Measurements from ENCODE around the gene OPCML. TPM values are rescaled to one million over a fixed set of nuclear protein-coding genes. Genes with fewer than 3 reads are reported as not detected.

OPCML gene
- total RNA-seq, 1 experiment from 2014 or later, result 0.94 TPM

DNA sequence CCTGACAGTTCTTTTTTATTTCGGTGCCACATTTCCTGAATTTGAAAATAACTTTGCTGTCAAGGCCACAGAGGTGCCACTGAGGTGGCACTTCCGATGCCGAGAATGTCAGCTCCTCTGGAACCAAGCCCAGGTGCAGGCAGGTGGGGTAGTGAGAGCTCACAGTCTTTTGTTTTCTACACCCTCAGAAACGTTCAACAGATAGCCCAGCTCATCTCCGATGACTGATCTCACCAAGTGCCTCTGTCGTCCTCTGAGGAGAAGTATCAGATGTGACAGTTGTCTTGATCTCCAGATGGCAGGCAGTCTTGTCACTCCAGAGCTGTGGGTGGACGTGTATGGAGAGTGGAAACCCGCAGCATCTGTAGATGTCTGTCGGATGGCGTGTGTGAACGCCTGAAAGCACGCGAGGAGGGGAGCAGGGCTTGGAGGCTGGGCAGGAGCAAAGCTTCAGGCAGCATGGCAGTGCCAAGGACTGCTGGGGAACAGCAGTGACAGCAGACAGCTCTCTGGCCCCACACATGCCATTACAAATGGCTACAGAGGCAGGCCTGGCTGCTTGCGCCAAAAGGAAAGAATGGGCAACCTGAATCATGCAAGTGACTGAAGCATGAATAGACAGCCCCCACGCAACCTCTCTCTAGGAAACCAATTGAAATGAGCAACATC lies 877.0 kb downstream of the OPCML start:
- Histone ChIP-seq H3K4me1 (ENCODE audit: insufficient read depth, low read length) (no peaks in the 10 kb centered on the region), H4K20me1 (ENCODE audit: control insufficient read depth, insufficient read depth, insufficient read length) (no peaks in the 10 kb centered on the region), H3K79me2 (ENCODE audit: insufficient read depth, low read length) (no peaks in the 10 kb centered on the region), H2AK5ac (ENCODE audit: insufficient read length, low read length) (no peak overlapping the region), H3T11ph (ENCODE audit: low read length) (no peak overlapping the region), H3K79me1 (ENCODE audit: insufficient read depth, low read depth, low read length, poor library complexity, severe bottlenecking) (no peaks in the 10 kb centered on the region), H3K23ac (ENCODE audit: insufficient read length, low read depth, low read length) (no peak overlapping the region), H3K14ac (ENCODE audit: insufficient read depth, low read length) (no peak overlapping the region; the same call in 1 of the 2 replicates), H3K27me3 (ENCODE audit: insufficient read depth, low read length) (no peaks in the 10 kb centered on the region), H2AFZ (ENCODE audit: low read length) (no peak overlapping the region), H2BK5ac (ENCODE audit: insufficient read length, low read length) (no peak overlapping the region), H3K9ac (ENCODE audit: extremely low read depth, insufficient read length, low read length) (no peak overlapping the region), H3K23me2 (ENCODE audit: insufficient read length, low read depth, low read length, poor library complexity, severe bottlenecking) (no peaks in the 10 kb centered on the region), H3K4me2 (ENCODE audit: insufficient read depth, insufficient read length, low read length) (no peak overlapping the region), H3K9me3 (ENCODE audit: control insufficient read depth, low read depth, low read length) (no peaks in the 10 kb centered on the region), H3K18ac (ENCODE audit: insufficient read length, low read depth, low read length) (no peak overlapping the region), H2BK20ac (ENCODE audit: low read depth, low read length, poor library complexity, severe bottlenecking) (no peak overlapping the region), H4K91ac (ENCODE audit: insufficient read length, low read depth, low read length) (no peak overlapping the region), H3K27ac (ENCODE audit: insufficient read length, low read depth, low read length) (no peak overlapping the region), H3K56ac (ENCODE audit: insufficient read length, low read depth, low read length) (no peak overlapping the region), H2BK15ac (ENCODE audit: low read depth, low read length) (no peak overlapping the region), H4K5ac (ENCODE audit: insufficient read length, low read depth, low read length) (no peak overlapping the region), H2BK12ac (ENCODE audit: insufficient read length, low read depth, low read length) (no peak overlapping the region), H4K8ac (replicated peaks; ENCODE audit: insufficient read length, low read depth, low read length) (no peak overlapping the region), H3K4ac (ENCODE audit: low read depth, low read length) (no peak overlapping the region), H2BK120ac (ENCODE audit: low read depth, low read length, poor library complexity, severe bottlenecking) (no peak overlapping the region)
- no peak overlapping the region for H3K4me3 Mint-ChIP-seq
- TF ChIP-seq, protein P1, sequence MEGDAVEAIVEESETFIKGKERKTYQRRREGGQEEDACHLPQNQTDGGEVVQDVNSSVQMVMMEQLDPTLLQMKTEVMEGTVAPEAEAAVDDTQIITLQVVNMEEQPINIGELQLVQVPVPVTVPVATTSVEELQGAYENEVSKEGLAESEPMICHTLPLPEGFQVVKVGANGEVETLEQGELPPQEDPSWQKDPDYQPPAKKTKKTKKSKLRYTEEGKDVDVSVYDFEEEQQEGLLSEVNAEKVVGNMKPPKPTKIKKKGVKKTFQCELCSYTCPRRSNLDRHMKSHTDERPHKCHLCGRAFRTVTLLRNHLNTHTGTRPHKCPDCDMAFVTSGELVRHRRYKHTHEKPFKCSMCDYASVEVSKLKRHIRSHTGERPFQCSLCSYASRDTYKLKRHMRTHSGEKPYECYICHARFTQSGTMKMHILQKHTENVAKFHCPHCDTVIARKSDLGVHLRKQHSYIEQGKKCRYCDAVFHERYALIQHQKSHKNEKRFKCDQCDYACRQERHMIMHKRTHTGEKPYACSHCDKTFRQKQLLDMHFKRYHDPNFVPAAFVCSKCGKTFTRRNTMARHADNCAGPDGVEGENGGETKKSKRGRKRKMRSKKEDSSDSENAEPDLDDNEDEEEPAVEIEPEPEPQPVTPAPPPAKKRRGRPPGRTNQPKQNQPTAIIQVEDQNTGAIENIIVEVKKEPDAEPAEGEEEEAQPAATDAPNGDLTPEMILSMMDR (conservative IDR thresholded peaks at IDR 0.05), result no peak
- no peak for DNase-seq
- WGBS (ENCODE audit: extremely low coverage, insufficient read length, low lambda C conversion rate), result no CpG with 5 or more reads among the region's 15 CpGs
- H3K36me3 Mint-ChIP-seq (ENCODE audit: insufficient read depth in 1 of 3, low read depth in 3 of 3), result no peaks in the 10 kb centered on the region
- no peak overlapping the region for H3K27ac Mint-ChIP-seq
- H3K9me3 Mint-ChIP-seq, result 0 out of 5 replicates have a peak, but pooled peaks cover 0 to 2% of the 10 kb centered on the region in 2 experiments
- H3K4me1 Mint-ChIP-seq, result peaks cover 10% of the 10 kb centered on the region in 2 experiments
- H3K27me3 Mint-ChIP-seq (ENCODE audit: low read depth), result peaks cover 4% of the 10 kb centered on the region; the same call in 1 of the 2 replicates

Data from H9 (cell line).